ENCODE measurements around the gene OR2G2.

DNA sequence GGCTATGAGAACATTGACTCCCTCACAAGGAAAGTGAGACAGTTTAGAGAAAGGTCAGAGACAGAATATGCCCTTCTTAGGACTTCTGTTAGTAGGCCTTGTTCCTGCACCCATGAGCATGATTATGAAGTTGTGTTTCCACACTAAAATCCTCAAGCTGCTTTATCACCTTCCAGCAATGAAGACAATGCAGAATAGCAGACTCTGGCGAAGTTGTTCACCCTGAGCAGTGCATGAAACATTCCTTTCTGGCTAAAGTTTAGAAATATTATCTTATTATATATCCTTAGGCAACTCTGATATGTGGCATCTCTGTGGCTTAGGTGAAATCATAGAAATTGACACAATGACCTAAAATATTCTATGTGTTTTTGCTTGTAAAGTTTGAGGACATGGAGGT lies 13.9 kb upstream of the OR2G2 start:
- TF ChIP-seq CTCF (IDR thresholded peaks at IDR 0.05) (no peak), POLR2A (IDR thresholded peaks at IDR 0.05) (no peak)
